Epithelial cell of proximal tubule (primary cell): ENCODE data around the gene CIITA. TPM values are rescaled to one million over a fixed set of nuclear protein-coding genes. Genes with fewer than 3 reads are reported as not detected.

Experiments
- DNase-seq: peaks from one replicate; pipeline ENCODE4 v3.0.0-alpha.2; 2011; ENCODE audit warnings: low read depth
- H3K4me3 ChIP-seq: 2 replicates; pipeline ENCODE4 v1.5.1; 2011; ENCODE audit warnings: low read depth, mild to moderate bottlenecking, low read length
- CTCF ChIP-seq: conservative IDR thresholded peaks from 2 replicates; pipeline ENCODE4 v1.5.1; 2012; ENCODE audit warnings: low read depth, mild to moderate bottlenecking, low read length
- total RNA-seq: library from RNA; depleted of rRNA; stranded (reverse); fragments of >200 nt; gene quantifications from 2 replicates; pipeline ENCODE4 v1.2.3, GENCODE V29; 2015

CIITA gene
- total RNA-seq, 1 donor from 2014 or later: not detected

DNA sequence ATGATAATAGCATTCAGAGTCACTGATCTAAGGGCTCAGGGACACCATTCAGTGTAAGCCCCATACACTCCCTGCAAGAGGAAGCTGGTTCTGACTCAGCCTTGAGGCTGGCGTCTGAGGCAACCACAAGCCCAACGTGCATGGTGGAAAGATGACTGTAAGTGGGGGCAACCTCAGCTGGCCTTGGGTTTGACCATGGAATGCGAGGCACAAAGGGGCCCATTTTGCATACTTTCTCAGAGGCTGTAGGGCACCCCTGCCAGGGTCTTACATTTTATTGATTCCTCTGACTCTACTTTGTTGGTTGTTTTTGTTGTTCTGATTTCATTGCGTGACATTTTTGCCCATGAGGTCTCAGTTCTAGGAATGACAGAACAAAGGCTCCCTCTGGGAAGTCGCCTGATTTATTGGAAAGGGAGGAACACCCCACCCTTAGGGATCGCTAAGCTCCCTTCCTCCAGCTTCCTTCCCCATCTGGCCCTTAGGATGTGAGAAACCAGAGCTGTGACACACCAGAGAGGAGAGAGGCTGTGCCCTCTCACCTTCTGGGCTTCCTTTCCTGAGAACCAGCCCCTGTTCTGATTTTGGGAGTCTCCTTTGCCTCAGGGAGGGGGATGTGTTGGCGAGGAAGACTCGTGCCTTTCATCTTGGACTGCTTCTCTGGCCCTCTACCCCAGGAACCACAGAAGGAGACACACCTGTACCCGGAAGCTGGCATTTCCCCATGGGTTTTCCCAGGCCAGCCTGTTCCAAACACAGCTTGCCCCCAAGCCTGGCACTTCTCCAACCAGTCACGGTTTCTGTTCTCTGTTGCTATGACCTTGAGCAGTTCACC is 5.6 kb upstream of the CIITA start:
- H3K4me3 ChIP-seq: no peak overlapping the region
- no peak for DNase-seq
- TF ChIP-seq CTCF: no peak

DNA sequence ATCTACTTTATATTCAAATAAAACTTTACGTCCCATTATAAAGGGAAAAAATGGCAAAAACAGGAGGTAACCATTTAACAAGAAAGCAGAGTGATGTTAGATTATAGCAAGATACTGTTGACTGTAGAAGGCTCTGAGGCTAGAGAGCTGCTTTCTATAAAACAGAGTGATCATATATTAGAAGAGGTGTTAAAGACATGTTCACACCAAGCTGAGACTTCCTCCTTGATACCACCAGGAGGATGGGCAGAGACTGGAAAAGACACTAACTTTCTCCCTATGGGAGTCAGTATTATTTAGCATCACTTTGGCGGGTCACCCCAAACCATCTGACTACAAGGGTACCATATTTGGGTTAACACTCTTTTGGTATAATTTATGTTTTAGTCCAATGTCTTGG is 687 bp upstream of the CIITA start:
- no peak for TF ChIP-seq CTCF
- DNase-seq: no peak
- no peak overlapping the region for H3K4me3 ChIP-seq

GRCh38 chr16:10877472-10877946 is 507 bp downstream of the CIITA start:
- H3K4me3 ChIP-seq: no peak overlapping the region
- no peak for DNase-seq
- no peak for TF ChIP-seq CTCF

DNA sequence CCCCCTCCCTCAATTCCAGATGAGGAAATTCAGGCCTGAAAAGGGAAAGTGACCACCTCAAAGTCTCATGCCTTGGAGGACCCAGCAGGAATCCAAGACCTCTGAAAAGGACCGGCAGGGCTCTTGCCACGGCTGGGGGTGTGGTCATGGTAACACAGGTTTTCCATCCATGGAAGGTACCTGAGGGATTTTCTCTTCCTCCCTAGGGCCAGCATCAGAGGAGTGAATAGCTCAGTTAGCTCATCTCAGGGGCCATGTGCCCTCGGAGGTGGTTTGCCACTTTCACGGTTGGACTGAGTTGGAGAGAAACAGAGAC is 1.3 kb downstream of the CIITA start:
- H3K4me3 ChIP-seq: peak overlapping the region; percentile 68
- no peak for DNase-seq
- TF ChIP-seq CTCF: no peak

- TF ChIP-seq CTCF: no peak
- no peak for DNase-seq
- H3K4me3 ChIP-seq: peak overlapping the region; percentile 68
These were observed 1.9 kb downstream of the CIITA start for GRCh38 chr16:10878644-10879501.

GRCh38 chr16:10879681-10880589 is 2.9 kb downstream of the CIITA start:
- peak overlapping the region; percentile 68 for H3K4me3 ChIP-seq
- TF ChIP-seq CTCF: no peak
- DNase-seq: no peak
